GM19455 (cell line): ENCODE measurements around the gene PDZRN3.
"Not testable (repeated sequence)": the region's sequence is repeated elsewhere in the genome, so short reads cannot be mapped to it uniquely, and the experiment has no call there.

Experiments
- ATAC-seq: cut with Tn5 transposase; IDR thresholded peaks from one replicate; pipeline ENCODE4 v1.9.1; 2021; ENCODE audit not compliant: unreplicated experiment

The PDZRN3 gene

DNA sequence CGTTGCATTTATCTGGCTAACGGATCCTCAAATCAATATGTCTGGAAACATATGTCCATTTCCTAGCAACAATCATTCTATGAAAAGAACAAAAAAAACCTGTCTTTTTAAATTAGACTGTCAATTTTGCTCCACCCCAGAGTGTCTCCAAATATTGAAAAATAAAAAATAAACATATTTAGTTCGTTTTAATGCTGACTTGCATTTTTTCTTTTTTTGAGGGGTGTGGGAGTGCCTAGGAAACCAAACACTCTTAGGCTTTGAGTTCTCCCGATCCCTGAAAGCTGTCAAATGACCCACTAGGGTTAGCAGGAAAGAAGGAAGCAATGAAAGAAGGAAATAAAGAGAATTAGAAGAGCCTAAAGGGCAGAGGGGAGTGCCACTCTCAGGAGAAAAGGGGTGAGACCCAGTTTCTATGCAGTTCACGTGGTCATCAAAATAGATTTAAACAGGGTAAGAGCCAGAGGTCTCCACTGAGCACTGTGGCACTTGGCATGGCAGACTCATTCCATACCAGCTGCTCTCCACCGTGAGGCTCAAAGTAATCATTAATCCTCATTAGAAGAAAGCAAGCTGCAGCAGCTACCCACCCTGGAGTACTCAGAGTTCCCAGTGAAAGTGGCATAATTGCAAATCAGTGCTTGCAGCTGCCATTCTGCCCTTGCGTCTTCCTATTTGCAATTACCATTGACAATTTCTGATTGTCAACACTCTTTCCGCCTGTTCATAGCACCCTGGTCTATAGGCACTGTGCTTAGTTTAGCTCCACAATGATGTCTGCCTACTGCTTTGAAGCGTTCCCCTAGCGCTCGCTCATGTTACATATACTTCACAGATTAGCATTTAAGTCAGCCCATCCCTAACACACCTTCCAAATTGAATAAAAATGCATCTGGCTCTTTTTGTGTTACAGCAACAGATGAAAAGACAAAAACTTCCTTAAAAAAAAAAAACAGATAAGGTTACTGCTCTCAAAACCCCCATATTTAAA is 32.3 kb downstream of the PDZRN3 start:
- no peak for ATAC-seq

DNA sequence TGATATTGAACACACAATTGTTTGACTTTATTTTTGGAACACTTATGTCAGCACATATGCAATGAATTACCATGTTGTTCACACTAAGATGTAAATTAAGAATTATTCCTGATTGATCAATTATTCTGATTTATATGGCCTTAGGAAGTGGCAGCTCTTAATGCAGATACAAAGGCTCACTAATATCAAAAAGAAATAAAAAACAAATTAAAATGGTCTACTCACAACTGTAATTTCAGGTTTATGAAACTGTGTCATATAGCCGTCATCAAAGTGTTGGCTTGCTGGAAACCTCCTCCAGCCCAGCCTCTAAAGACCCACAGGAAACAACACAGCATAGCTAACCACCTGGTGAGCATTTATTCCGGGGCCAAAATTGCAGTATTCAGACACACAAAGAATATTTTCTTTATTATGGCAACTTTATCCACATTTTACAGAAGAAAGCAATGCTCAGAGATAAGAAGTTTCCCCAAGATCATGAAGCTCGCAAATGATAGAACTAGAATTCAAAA is 33.4 kb downstream of the PDZRN3 start:
- no peak for ATAC-seq

DNA sequence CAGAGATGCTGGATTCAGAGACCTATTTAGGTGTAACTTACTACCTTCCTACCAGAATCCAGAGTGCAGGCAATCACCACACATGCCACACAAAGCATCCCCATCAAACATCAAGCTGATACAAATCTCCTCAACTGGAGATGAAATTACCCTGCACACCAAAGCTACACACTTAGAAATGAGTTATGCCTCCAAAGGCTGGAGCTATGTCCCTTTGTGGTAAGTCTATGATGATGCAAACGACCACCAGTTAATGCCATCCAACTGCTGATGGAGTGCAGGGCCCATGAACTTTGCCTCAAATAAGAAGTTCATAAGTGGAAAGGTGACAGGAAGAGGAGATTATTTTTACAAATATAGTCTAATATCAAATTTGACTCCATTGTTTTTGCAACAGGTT is 38.1 kb downstream of the PDZRN3 start:
- ATAC-seq: no peak

DNA sequence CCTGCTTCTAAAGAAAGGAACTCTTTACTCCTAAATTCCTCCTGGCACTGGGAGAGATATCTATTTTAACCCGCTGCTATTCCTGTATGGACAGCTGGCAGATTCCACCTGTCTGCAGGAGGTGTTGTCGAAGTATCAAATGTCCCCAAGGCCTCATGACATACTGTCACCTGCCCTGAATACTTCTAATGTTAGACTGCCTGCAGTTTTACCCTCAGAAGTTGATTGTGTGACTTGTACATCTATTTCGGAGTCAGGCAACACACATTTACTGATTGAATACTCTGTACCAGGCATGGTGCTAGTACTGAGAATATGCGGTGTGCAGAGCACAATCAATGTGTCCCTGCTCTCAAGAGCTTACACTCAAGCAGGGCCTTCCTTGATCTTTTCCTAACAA is 38.6 kb downstream of the PDZRN3 start:
- no peak for ATAC-seq

DNA sequence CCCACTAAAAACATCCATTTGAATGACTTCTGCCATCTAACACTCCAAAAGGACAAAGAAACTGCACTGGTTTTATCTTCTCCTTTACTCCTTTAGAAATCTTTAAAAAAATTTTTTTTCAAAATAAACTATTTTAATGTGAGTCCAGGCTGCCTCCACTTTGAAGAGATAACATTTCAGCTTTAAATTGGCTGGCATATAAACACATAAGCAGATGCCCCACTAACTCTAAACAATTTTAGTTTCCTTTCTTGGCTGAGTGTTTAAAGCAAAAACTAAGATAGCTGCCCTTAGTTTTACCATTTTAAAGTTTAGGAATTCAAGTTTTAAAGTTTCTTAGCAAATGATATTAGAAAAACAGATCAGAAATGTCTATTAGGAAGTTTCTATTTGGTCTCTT is 39.9 kb downstream of the PDZRN3 start:
- ATAC-seq: no peak

DNA sequence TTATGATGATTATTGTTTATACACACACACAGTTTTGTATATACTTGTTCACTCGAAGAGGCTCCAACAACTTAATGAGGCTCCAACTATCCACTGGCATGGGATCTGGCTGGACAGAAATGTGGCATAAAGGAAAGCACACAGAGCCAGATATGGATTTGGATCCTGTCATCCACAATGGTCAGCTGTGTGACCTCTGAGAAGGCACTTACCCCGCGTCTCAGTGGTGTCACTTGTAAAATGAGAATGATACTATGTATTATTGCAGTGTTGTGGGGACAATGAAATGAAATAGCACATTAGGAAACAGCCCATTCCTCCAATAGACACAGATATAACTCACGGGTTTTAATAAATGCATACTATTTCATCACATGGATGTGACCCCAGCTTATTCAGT is 42.2 kb downstream of the PDZRN3 start:
- ATAC-seq: no peak

DNA sequence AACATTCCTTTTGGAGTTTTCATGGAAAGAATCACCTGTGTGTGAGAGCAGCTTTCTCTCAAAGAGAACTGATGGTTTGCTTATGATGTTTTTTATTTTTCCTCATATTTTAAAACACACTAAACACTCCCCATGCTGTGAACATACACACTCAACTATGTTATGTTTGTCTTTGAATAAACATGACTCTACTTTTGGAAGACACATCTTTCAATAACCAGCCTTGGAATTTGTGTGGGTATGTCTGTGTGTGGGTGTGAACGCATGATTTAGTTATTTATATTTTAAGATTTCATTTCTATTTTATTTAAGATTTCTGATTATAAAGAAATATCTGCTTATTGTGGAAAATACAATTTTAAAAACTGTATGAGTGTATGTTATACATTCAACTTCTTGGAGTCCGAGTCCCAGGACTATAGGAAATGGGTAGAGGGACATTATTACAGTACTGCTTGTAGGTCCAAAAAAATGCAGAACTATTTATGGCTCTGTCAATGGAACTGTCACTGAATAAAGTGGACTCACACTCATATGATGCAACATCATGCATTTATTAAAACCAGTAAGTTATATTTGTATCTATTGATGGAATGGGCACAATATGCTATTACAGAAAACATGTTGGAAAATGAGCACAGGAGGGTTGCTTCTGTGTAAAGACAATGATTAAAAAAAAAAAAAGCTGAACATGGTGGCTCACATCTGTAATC is 43.5 kb downstream of the PDZRN3 start:
- no peak for ATAC-seq

DNA sequence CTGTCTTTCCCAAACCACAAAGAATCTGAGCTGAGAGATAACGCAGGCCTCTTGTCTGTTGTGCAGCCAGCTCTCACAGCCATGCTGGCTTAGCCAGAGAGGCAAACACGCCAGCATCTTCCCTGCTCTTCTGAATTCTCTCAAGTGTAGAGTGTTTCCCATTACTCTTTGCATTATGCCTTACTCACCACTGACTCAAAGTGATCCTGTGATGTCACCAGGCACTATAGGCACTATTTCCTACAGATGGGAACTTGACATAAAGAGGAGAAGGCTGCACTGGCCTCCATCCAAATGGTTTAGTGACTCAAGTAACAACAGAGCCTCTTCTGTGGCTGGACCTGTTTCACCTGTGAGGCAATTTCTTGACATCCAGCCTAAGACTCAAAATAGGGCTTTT is 44.4 kb downstream of the PDZRN3 start:
- ATAC-seq: no peak

DNA sequence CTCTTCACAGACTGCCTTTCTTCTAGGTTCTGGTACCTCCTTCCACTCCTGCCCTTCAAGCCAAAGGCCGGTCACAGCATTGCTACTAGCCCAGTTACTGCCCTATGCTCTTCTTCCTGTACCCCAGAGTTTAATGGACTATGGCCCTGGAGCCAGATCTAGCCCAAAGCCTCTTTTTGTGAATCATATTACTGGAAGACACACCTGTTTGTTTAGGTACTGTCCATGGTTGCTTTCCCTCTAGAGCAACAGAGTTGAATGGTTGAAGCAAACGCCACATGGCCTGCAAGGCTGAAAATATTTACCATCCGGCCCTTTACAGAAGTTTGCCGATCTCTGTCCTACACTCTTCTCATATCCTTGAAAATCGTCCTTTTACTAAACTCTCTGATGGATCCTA is 47.0 kb downstream of the PDZRN3 start:
- ATAC-seq: no peak

DNA sequence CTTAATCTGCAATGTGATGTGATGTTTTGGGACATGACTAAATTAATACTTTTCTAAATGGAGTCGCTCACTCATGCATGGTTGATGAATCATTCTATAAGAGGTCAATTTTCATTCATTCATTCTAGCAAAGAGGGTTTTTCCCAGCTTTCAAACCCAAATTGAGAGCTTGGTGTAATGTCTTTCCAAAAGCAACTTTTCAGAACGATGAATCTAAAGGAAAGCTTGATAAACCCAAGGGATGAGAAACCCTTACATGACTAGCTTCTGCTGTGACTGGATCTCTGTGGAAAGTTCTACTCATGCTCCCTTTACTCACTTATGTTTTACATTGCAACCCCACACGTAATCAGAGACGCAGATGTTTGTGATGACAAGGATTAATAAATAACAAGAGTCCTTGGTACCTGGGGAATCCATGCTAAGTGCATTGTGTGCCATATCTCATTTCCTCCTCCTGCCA is 47.7 kb downstream of the PDZRN3 start:
- no peak for ATAC-seq

DNA sequence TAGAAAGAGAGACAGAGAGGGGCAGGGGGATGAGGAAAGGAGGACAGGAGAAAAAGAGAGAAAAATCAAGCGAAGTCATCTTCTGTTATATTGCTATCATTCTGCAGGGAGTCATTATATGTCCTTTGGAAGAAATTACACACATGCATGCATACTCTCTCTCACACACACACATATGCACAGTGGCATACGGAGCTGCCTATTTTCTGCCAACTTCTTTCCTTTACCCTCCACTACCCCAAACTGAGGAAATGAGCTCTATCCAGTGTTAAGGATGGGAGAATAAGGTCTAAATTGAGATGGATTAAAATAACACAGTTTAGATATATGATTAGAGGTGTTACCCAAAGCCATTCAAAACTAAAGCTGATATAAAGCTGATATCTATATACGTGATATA is 48.8 kb downstream of the PDZRN3 start:
- no peak for ATAC-seq

DNA sequence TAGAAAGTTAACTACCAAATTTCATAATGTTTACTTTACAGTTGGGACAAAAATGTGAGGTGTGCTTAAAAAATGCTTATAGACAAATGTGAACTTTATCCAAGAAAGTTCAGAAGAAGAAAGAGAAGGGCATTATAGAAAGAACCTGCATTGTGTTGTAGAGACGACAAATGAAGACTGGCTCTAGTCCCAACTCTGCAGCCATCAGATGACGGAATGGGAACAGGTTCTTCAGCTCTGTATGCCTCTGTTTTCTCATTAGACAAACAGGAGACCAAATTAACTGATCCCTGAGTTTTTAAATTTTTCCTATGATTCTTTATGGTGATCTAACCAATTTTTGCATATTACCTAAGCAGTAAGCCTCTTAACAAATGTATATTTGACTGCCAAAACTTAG is 49.2 kb downstream of the PDZRN3 start:
- ATAC-seq: no peak

DNA sequence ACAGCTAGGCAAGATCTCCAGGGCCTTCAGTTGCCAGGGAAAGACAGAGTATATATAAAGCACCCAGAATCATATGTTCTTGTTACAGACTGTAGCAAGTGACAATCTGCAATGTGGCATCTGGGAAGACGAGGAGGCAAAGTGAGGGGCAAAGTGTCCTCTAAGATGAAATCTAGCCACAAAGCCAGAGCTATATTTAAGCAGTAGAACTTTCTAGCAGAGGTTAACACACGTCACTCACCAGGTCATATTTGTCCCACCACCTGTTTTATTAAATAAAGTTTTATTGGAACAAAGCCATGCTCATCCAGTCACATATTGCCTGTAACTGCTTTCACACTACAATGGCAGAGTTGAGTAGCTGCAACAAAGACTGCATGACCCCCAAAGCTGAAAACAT is 51.5 kb downstream of the PDZRN3 start:
- ATAC-seq: no peak

DNA sequence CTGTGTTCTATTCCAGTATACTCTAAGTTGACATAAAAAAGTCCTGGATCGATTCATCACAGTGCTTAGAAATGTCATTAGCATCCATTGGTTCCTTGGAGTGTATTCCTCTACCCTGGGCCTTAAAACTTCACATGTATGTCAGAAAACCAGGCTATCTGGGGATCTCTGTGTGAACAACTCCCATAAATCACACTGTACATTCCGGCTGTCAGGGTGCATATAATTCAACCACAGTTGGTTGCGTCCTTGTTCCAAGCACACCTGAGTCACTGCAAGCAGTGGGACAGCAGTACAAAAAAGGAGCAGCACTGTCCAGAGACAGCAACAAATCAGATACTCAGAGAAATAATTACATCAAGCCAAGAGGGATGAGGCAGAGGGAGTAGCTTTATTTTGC is 52.4 kb downstream of the PDZRN3 start:
- no peak for ATAC-seq

DNA sequence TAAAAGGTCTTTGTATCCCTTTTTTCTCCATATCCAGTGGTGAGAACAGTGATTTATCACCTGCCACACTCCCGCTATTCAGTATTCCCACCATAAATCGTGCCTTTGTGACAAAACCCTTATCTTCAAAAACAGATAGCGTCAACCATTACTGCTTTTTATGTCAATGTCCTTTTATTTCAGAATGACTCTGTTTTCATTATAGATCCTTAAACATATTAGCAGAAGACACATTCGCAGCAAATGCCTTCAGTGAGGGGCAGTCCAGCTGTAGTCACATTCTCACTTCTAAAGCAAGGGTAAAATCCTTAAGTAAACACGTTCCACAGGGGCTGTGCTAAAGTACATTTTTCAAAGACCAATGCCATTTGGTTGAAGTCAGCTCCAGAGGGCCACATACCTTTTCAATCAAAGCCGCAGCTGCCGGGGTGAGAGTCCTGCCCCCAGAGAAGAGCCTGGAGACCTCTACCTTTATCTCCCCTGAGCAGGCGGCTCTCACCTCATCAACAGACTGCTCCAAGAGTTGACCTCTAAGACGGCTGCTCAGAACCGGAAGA is 53.4 kb downstream of the PDZRN3 start:
- ATAC-seq: no peak

DNA sequence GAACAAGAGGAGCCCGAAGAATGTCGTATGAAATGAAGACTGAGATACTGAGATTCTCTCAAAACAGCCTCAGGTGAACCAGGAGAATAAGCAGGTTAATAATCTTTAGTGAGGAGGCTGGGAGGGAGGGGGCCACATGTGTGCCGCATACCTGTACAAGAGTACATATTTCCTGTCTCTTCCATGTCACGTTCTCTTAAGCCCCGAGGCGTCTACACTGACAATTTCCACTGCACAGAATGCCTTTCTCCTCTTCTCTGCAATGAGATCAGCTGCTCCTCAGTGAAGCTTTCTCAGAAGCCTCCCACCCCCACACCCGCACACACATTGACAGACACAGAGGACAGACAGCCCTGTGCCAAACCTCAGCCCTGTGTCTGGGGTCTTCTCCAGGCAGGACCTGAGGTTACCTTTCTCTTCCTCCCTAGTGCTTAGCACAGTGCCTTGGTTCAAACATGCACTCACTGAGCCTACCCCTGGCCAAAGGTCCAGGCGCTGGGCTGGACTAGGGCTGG is 55.4 kb downstream of the PDZRN3 start:
- ATAC-seq: no peak

DNA sequence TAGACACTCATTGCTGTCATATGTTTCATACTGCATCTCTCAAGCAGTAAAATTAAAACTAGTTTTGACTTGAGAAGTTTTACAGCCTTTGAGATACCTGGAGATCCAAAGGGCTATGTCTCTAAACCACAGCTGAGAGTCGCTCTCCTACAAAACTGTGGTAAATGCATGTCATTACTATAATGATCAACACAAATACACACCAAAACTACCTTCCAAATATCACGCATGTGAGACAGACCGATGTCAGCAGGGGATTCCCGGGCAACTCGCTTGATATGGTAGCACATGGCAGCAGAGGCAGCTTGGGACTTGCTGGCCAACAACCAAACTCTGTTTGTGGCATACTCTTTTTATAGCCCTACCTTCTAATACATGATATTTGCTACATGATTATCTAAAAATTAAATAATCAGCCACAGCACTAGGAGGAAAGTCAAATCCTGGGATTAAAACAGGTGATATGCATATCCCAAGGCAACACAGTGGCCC is 56.3 kb downstream of the PDZRN3 start:
- no peak for ATAC-seq

DNA sequence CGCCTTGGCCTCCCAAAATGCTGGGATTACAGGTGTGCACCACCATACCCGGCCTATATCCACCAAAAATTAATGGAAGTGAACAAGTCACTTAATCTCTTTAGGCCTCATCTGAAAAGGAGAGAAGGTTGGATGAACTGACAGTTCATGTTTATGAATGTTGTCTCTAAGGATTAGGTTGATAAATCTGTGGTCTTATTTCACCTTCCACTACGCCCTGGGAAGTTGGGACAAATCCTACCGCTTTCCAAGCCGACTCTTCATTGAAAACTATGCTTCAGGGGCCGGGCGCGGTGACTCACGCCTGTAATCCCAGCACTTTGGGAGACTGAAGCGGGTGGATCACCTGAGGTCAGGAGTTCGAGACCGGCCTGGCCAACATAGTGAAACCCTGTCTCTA is 59.4 kb downstream of the PDZRN3 start:
- not testable (repeated sequence) for ATAC-seq

DNA sequence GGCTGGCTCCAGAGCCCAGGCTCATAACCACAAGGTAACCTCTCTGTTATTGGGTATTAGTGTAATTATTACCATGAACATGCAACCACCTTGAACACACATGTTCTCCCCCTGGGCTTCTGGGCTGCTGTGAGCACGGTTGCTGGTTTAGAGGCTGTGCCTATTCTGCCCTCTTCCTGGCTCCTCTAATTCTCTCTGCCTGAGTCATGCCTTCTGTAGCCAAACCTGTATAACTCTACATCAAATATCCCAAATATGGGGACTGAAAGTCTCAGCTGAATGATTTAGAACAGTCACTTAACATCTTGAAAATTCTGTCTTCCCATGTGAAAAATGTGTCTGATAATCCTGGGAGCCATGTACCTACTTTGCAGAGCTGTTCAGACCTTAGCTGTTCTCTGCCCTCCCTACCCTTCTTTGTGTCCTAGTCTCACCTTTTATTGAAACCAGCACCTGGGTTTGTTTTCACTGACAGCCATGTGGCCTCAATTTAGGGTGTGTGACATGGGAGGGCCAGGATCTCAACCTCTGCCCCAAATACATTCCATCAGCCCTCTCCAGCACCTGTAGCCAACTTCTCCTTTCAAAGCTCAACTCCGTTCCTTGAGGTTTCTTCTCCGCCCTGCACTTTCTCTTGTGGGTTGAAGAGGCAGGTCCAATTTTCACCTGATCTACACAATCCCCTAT is 60.7 kb downstream of the PDZRN3 start:
- ATAC-seq: no peak

DNA sequence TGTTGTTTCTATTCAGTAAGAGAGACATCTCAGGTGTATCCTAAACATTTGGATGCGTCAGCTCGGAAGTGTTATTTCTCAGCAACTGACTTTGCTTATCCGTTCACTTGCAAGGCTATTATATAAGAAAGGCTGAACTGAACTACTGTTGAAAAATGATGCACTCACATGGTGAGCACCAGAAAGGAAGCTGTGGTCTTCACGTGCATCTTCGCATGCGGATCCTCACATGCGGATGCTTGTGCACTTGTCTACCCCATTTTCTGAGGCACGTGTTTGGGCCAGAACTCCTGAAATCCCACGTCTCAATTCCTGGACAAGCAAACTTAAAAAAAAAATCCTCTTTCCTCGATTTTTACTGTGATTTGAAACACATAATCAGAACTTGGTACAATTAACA is 63.2 kb downstream of the PDZRN3 start:
- no peak for ATAC-seq

DNA sequence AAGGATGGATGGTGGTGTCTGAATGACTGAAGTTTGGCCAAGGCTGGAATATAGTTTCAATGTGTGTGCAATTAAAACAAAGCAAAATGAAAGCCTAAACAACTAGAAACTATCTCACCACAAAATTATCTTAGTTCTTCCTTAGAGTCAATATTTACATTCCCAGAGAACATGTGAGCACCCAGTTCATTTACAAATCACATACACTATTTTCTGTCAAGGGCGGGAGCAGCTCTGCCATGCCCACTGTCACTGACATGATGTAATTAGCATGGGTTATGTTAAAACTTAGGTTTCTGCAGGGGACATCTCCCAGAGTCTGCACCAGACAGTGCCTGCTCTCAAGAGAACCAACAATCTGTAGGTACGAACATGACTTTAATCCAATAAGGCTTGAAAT is 65.0 kb downstream of the PDZRN3 start:
- ATAC-seq: no peak
